T-cell (primary cell): ENCODE results near the gene NINJ1. TPM values are rescaled to one million over a fixed set of nuclear protein-coding genes. Genes with fewer than 3 reads are reported as not detected.

Source experiments
- ATAC-seq, 4 experiments: fragments of 200-7000 bp in 3 of 4; fragments of 150-1000 bp in 1 of 4; cut with Tn5 transposase; replicated peaks in 1 of 4; 1 replicate in 3 of 4; 2 replicates in 1 of 4; pipeline ENCODE4 v1.10.0; 2021; ENCODE audit warnings: moderate library complexity in 3 of 4, mild to moderate bottlenecking in 2 of 4, moderate number of reproducible peaks in 1 of 4
- CTCF ChIA-PET, 2 donors: fragments of 300-600 bp; sonication (Branson Sonifier 250); formaldehyde crosslinking; loops; one replicate each; lab custom pipeline; 2022; ENCODE audit warnings: antibody characterized with exemption in 2 of 2; lab: Charles Lee
- POLR2A ChIA-PET, 2 donors: fragments of 300-600 bp; sonication (Branson Sonifier 250); formaldehyde crosslinking; loops; one replicate each; lab custom pipeline; 2022; ENCODE audit warnings: antibody characterized with exemption in 2 of 2; lab: Charles Lee
- DNase-seq, 35 experiments: peaks; one replicate each; pipeline versions ENCODE4 v3.0.0 to v3.0.0-alpha.2; 2013 to 2023
- H3K27ac ChIP-seq: one replicate; pipeline ENCODE4 v1.5.1; 2013; ENCODE audit warnings: low read length
- H3K27me3 ChIP-seq, 2 experiments: replicated peaks in 1 of 2; 1 replicate in 1 of 2; 2 replicates in 1 of 2; pipeline versions ENCODE4 v1.6.1 to v1.7.0; 2013; ENCODE audit warnings: low read length in 1 of 2, mixed read lengths in 1 of 2; ENCODE audit not compliant: control insufficient read depth in 2 of 2, insufficient read depth in 2 of 2; ENCODE audit errors: extremely low read depth in 1 of 2
- H3K36me3 ChIP-seq, 2 donors: 1 replicate in 1 of 2; 2 replicates in 1 of 2; pipeline versions ENCODE4 v1.6.1 to v1.7.0; 2013; ENCODE audit warnings: low read length in 1 of 2; ENCODE audit not compliant: control insufficient read depth in 2 of 2, insufficient read depth in 1 of 2; ENCODE audit errors: extremely low read depth in 1 of 2
- H3K4me1 ChIP-seq, 2 experiments: 1 replicate in 1 of 2; 2 replicates in 1 of 2; pipeline versions ENCODE4 v1.6.1 to v1.7.0; 2013; ENCODE audit warnings: low read length in 2 of 2, mixed read lengths in 1 of 2; ENCODE audit not compliant: insufficient read depth in 2 of 2, control insufficient read depth in 1 of 2; ENCODE audit errors: extremely low read depth in 1 of 2
- H3K4me3 ChIP-seq, 2 donors: 1 replicate in 1 of 2; 2 replicates in 1 of 2; pipeline versions ENCODE4 v1.5.1 to v1.7.0; 2013; ENCODE audit warnings: mild to moderate bottlenecking in 2 of 2, low read length in 1 of 2, moderate library complexity in 1 of 2; ENCODE audit not compliant: control insufficient read depth in 1 of 2; ENCODE audit errors: extremely low read depth in 1 of 2
- H3K9me3 ChIP-seq: 2 replicates; pipeline ENCODE4 v1.7.0; 2013
- H3K27ac Mint-ChIP-seq, 2 donors: one replicate each; pipeline ENCODE4 v1.8.0; 2020 to 2021; ENCODE audit warnings: mild to moderate bottlenecking in 2 of 2, mixed read lengths in 2 of 2
- H3K27me3 Mint-ChIP-seq, 2 donors: one replicate each; pipeline ENCODE4 v1.8.0; 2021 to 2022; ENCODE audit warnings: mixed read lengths in 2 of 2
- H3K36me3 Mint-ChIP-seq: one replicate; pipeline ENCODE4 v1.8.0; 2021; ENCODE audit warnings: mixed read lengths
- H3K4me1 Mint-ChIP-seq, 3 donors: one replicate each; pipeline ENCODE4 v1.8.0; 2020 to 2022; ENCODE audit warnings: mixed read lengths in 3 of 3, mild to moderate bottlenecking in 1 of 3
- H3K4me3 Mint-ChIP-seq, 3 donors: one replicate each; pipeline ENCODE4 v1.8.0; 2020 to 2022; ENCODE audit warnings: mild to moderate bottlenecking in 3 of 3, mixed read lengths in 3 of 3, moderate library complexity in 3 of 3
- H3K9me3 Mint-ChIP-seq, 3 donors: one replicate each; pipeline ENCODE4 v1.8.0; 2020 to 2022; ENCODE audit warnings: mixed read lengths in 3 of 3
- WGBS: methylation state at CpG from one replicate; pipeline ENCODE4 v1.1.5; 2013; ENCODE audit warnings: missing lambda C conversion rate; ENCODE audit not compliant: insufficient coverage; 5-methylcytosine and 5-hydroxymethylcytosine counted together
- total RNA-seq, 35 experiments: library from RNA in 6 of 35; stranded (reverse) in 6 of 35; fragments of 120-200 nt in 1 of 35; gene quantifications; one replicate each; pipeline versions ENCODE4 v1.2.1 to v1.2.4 and lab custom pipeline; 2013 to 2026

The NINJ1 gene
- total RNA-seq, 5 donors from 2014 or later (not counting 1 experiment from before 2014, with no cell fraction given), result 29.2 to 110 (median 32.0) TPM

DNA sequence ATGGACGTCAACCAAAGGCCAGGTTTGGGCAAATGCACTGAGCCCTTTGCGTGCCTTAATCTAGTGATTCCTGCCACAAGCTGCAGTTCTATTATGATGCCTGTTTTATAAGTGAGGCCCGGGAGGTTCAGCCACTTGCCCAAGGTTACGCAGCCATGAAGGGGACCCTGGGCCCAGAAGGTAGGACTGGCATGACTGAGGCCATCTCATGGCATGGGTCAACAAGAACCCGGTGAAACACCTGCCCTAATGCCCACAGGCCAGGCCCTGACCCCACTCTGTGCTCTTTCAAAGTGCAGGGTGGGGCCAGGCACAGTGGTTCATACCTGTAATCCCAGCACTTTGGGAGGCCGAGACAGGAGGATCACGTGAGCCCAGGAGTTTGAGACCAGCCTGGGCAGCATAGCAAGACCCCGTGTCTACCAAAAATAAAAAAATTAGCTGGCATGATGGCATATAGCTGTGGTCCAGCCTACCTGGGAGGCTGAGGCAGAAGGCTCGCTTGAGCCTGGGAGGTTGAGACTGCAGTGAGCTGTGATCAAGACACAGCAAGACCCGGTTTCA, 8.6 kb downstream of the NINJ1 start:
- H3K4me1 Mint-ChIP-seq, result peaks cover 51 to 64% (median 58%) of the 10 kb centered on the region in 3 donors
- H3K4me1 ChIP-seq, result peaks cover 10 to 70% of the 10 kb centered on the region in 2 experiments
- peak overlapping the region in 2 of 3 donors; percentile 70 to 74 for H3K4me3 Mint-ChIP-seq
- POLR2A ChIA-PET, result interaction anchor here in 1 of 2 donors (0.6 kb wide), 1 partner anchor 98 kb away, joined by 3 read pairs; no protein-coding TSS in a partner anchor
- no peaks in the 10 kb centered on the region for H3K9me3 ChIP-seq
- ATAC-seq, result no peak
- peak overlapping the region; percentile 95 to 96 for H3K27ac Mint-ChIP-seq
- H3K27ac ChIP-seq, result peak overlapping the region; percentile 67
- H3K4me3 ChIP-seq, result no peak overlapping the region
- WGBS, result 98% methylated on average over 8 of the region's 10 CpGs
- peaks cover 14% of the 10 kb centered on the region for H3K36me3 Mint-ChIP-seq
- no peak for DNase-seq
- no peaks in the 10 kb centered on the region for H3K27me3 Mint-ChIP-seq
- H3K9me3 Mint-ChIP-seq, result no peaks in the 10 kb centered on the region
- H3K27me3 ChIP-seq, result no peaks in the 10 kb centered on the region
- CTCF ChIA-PET, result interaction anchor here in 1 of 2 donors (0.6 kb wide), 1 partner anchor 17 kb away, joined by 3 read pairs; no protein-coding TSS in a partner anchor
- H3K36me3 ChIP-seq, result peaks cover 18 to 19% of the 10 kb centered on the region in 2 donors

- Histone ChIP-seq H3K27ac (no peak overlapping the region), H3K36me3 (peaks cover 18 to 19% of the 10 kb centered on the region in 2 donors), H3K9me3 (no peaks in the 10 kb centered on the region), H3K4me1 (peaks cover 10 to 70% of the 10 kb centered on the region in 2 experiments), H3K27me3 (no peaks in the 10 kb centered on the region), H3K4me3 (no peak overlapping the region)
- POLR2A ChIA-PET, result no interaction called here
- H3K4me1 Mint-ChIP-seq, result peaks cover 56 to 67% (median 61%) of the 10 kb centered on the region in 3 donors
- H3K27me3 Mint-ChIP-seq, result no peaks in the 10 kb centered on the region
- peak overlapping the region in 2 of 3 donors; percentile 13 to 40 for H3K4me3 Mint-ChIP-seq
- CTCF ChIA-PET, result no interaction called here
- DNase-seq (no peak), ATAC-seq (no peak)
- WGBS, result 95% methylated on average over 15 of the region's 16 CpGs
- H3K36me3 Mint-ChIP-seq, result peaks cover 16% of the 10 kb centered on the region
- H3K27ac Mint-ChIP-seq, result peak overlapping the region; percentile 58 to 66
- no peaks in the 10 kb centered on the region for H3K9me3 Mint-ChIP-seq
These were observed 9.3 kb downstream of the NINJ1 start for GRCh38 chr9:93124793-93125192.

- no peaks in the 10 kb centered on the region for H3K27me3 ChIP-seq
- 82% methylated on average over 7 of the region's 14 CpGs for WGBS
- Mint-ChIP-seq H3K27me3 (no peaks in the 10 kb centered on the region), H3K36me3 (peaks cover 16% of the 10 kb centered on the region), H3K4me3 (peak overlapping the region in 1 of 3 donors; percentile 40), H3K9me3 (no peaks in the 10 kb centered on the region), H3K27ac (peak overlapping the region; percentile 46 to 77), H3K4me1 (peaks cover 58 to 70% (median 63%) of the 10 kb centered on the region in 3 donors)
- peaks cover 12 to 18% of the 10 kb centered on the region in 2 donors for H3K36me3 ChIP-seq
- no peak overlapping the region for H3K4me3 ChIP-seq
- peak overlapping the region; percentile 9 for H3K27ac ChIP-seq
- H3K4me1 ChIP-seq, result peaks cover 10 to 69% of the 10 kb centered on the region in 2 experiments
- CTCF ChIA-PET, result interaction anchor here in 1 of 2 donors (0.7 kb wide), 1 partner anchor 433 kb away, joined by 3 read pairs; no protein-coding TSS in a partner anchor
- no peak for DNase-seq
- H3K9me3 ChIP-seq, result no peaks in the 10 kb centered on the region
- no peak for ATAC-seq
- POLR2A ChIA-PET, result interaction anchor here in 1 of 2 donors (0.6 kb wide), 1 partner anchor 151 kb away, joined by 12 read pairs; no protein-coding TSS in a partner anchor
These were observed 10.3 kb downstream of the NINJ1 start for GRCh38 chr9:93123561-93124283.

DNA sequence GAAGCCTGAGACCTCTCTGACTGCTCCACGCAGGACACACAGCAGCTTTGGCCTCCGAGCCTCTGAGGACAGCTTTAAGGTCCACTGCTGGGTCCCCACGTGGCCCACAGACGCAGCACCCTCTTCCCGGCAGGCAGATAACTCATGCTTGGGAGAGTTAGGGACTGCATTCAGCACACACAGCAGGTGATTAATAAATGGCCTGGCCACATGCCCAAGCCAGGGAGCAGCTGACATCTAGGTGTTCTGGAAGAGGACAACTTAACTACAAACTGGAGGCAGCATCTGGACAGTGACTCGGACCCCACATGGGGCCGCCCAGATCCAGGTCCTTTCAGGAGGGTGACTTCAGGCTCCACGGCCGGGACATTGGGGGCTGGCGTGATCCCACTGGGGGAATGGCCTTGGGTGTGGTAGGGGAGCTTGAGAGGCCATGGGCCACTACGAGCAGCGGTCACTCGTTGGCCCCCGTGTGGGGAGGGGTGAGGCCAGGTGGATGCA, 11.3 kb downstream of the NINJ1 start:
- H3K36me3 ChIP-seq, result peaks cover 12 to 18% of the 10 kb centered on the region in 2 donors
- Mint-ChIP-seq H3K27me3 (no peaks in the 10 kb centered on the region), H3K9me3 (no peaks in the 10 kb centered on the region), H3K4me3 (no peak overlapping the region), H3K27ac (peak overlapping the region in 1 of 2 donors; percentile 52), H3K4me1 (peaks cover 49 to 67% (median 57%) of the 10 kb centered on the region in 3 donors), H3K36me3 (peaks cover 16% of the 10 kb centered on the region)
- H3K27me3 ChIP-seq, result no peaks in the 10 kb centered on the region
- WGBS, result 96% methylated on average over 9 of the region's 14 CpGs
- ATAC-seq, result no peak
- no peak overlapping the region for H3K27ac ChIP-seq
- H3K4me1 ChIP-seq, result peaks cover 10 to 60% of the 10 kb centered on the region in 2 experiments
- POLR2A ChIA-PET, result interaction anchor here in 1 of 2 donors (0.6 kb wide), 1 partner anchor 150 kb away, joined by 12 read pairs; no protein-coding TSS in a partner anchor
- peak in 1 of 35 experiments; percentile 3 for DNase-seq
- H3K9me3 ChIP-seq, result no peaks in the 10 kb centered on the region
- CTCF ChIA-PET, result no interaction called here
- H3K4me3 ChIP-seq, result no peak overlapping the region

DNA sequence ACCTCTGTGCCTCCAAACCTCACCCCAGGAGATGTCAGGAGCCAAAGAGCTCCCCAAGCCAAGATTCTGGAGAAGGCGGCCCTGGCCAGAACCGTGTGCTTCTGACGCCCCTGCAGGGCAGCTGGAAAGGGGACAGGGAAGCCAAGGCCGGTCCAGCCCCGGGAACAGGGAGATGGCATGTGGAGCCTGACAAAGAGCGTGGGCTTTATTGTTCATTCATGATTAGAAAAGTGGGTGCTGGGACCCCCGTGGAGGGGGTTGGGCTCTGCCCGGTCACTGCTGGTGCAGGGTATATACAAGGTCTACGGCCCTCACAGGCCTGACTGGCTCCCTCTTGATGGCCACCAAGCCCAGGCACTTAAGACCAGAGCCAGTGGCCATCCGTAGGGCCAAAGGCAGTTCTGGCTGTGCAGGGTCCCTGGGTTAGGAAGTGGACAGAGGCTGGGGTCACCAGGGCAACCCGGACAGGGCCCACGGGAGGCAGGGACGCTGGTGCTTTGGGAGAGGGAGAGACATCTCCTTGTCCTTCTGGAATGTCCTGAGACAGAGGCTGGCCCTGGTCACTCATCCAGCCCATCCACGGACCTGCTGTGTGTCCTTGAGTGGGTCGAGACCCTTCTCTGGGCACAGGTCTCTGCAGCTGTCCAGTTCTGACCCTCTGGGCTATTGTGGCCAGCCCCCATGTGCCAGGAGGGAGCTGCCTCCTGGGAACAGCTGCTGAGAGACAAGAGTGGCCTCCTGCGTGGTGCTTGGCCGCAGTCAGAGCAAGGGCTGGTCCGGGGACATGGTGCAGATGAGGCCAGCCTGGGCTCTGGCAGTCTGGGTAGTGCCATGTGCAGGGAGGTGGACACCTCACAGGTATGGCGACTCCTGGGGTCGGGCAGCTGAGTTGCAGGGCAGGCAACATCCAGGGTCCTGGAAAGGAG, 12.5 kb downstream of the NINJ1 start:
- no peaks in the 10 kb centered on the region for H3K9me3 Mint-ChIP-seq
- peaks cover 37 to 55% (median 45%) of the 10 kb centered on the region in 3 donors for H3K4me1 Mint-ChIP-seq
- peaks cover 12 to 18% of the 10 kb centered on the region in 2 donors for H3K36me3 ChIP-seq
- H3K27me3 ChIP-seq, result no peaks in the 10 kb centered on the region
- peaks cover 6 to 48% of the 10 kb centered on the region in 2 experiments for H3K4me1 ChIP-seq
- DNase-seq, result peak in 1 of 35 experiments; percentile 4
- ChIA-PET CTCF (interaction anchor here in 1 of 2 donors (0.6 kb wide), 1 partner anchor 13 kb away, joined by 6 read pairs; no protein-coding TSS in a partner anchor), POLR2A (interaction anchor here in 1 of 2 donors (0.6 kb wide), 2 partner anchors 12 to 163 kb away, joined by 3 read pairs; partner anchors contain the start of gene NINJ1)
- no peaks in the 10 kb centered on the region for H3K27me3 Mint-ChIP-seq
- H3K4me3 Mint-ChIP-seq, result peak overlapping the region in 1 of 3 donors; percentile 9
- 92% methylated on average over 18 of the region's 20 CpGs for WGBS
- H3K36me3 Mint-ChIP-seq, result peaks cover 16% of the 10 kb centered on the region
- H3K27ac ChIP-seq, result no peak overlapping the region
- ATAC-seq, result no peak
- H3K4me3 ChIP-seq, result no peak overlapping the region
- no peaks in the 10 kb centered on the region for H3K9me3 ChIP-seq
- H3K27ac Mint-ChIP-seq, result peak overlapping the region in 1 of 2 donors; percentile 61
